Transverse colon (tissue), 4 donors: ENCODE data around the gene NEURL1. TPM values are rescaled to one million over a fixed set of nuclear protein-coding genes. Genes with fewer than 3 reads are reported as not detected.
A peak's percentile ranks its signal among the peaks of the same experiment; 100 is the strongest.

Source experiments
- DNase-seq: peaks from one replicate; pipeline ENCODE4 v3.0.0-alpha.2; 2019
- H3K27ac ChIP-seq, 4 donors: fragments of 200-600 bp; sonication (generic); 2 replicates each; pipeline ENCODE4 v1.5.1; 2016 to 2018; ENCODE audit warnings: inconsistent platforms in 4 of 4
- H3K27me3 ChIP-seq: fragments of 200-600 bp; sonication (generic); 2 replicates; pipeline ENCODE4 v1.5.1; 2017; ENCODE audit warnings: inconsistent platforms
- H3K36me3 ChIP-seq, 4 donors: fragments of 200-600 bp; sonication (generic); 2 replicates each; pipeline ENCODE4 v1.5.1; 2017 to 2019; ENCODE audit warnings: inconsistent platforms in 4 of 4
- H3K4me1 ChIP-seq, 4 donors: fragments of 200-600 bp; sonication (generic); 2 replicates each; pipeline ENCODE4 v1.5.1; 2017 to 2020; ENCODE audit warnings: inconsistent platforms in 4 of 4
- H3K4me3 ChIP-seq, 4 donors: fragments of 200-600 bp; sonication (generic); 1 replicate in 1 of 4; 2 replicates in 3 of 4; pipeline versions ENCODE4 v1.5.1 to v1.6.1; 2017 to 2019; ENCODE audit warnings: inconsistent platforms in 4 of 4
- H3K9me3 ChIP-seq, 2 donors: fragments of 200-600 bp; sonication (generic); 2 replicates each; pipeline ENCODE4 v1.5.1; 2017 to 2019; ENCODE audit warnings: inconsistent platforms in 2 of 2
- CTCF ChIP-seq, 5 experiments: fragments of 200-600 bp in 3 of 5; fragments of 450-650 bp in 2 of 5; sonication (generic) in 3 of 5; IDR thresholded peaks; 1 replicate in 2 of 5; 2 replicates in 3 of 5; pipeline ENCODE4 v1.5.1; 2016 to 2017; ENCODE audit warnings: antibody characterized with exemption in 5 of 5, inconsistent platforms in 3 of 5, mild to moderate bottlenecking in 2 of 5, moderate library complexity in 1 of 5
- EP300 ChIP-seq: sonication (generic); formaldehyde crosslinking; IDR thresholded peaks from one replicate; pipeline ENCODE4 v1.6.1; 2017; ENCODE audit warnings: antibody characterized with exemption, low read depth
- POLR2A ChIP-seq: fragments of 450-650 bp; IDR thresholded peaks from one replicate; pipeline ENCODE4 v1.6.1; 2016; ENCODE audit warnings: antibody characterized with exemption, mild to moderate bottlenecking, moderate library complexity
- POLR2AphosphoS5 ChIP-seq, 3 donors: sonication (generic); formaldehyde crosslinking; IDR thresholded peaks; one replicate each; pipeline ENCODE4 v1.6.1; 2016; ENCODE audit warnings: antibody characterized with exemption in 3 of 3
- WGBS, 2 donors: methylation state at CpG; one replicate each; pipeline ENCODE4 v1.1.5; 2018; ENCODE audit warnings: low coverage in 1 of 2; 5-methylcytosine and 5-hydroxymethylcytosine counted together
- in situ Hi-C, 4 donors: fragments of 200-750 bp; cut with MboI; loops; one replicate each; pipeline versions ENCODE4 v1.15.0 to v1.15.1; 2017; ENCODE audit warnings: low sequenced_read_pairs in 3 of 4, low pct_ligation_motif_present in 1 of 4, low pct_unique_long_range_greater_than_20kb in 1 of 4
- intact Hi-C: fragments of 100-400 bp; cut with DNase I; formaldehyde crosslinking; loops from one replicate; pipeline ENCODE4 v1.15.1; 2023; ENCODE audit warnings: low total_unique reads
- total RNA-seq, 4 donors: library from RNA; depleted of rRNA; stranded (reverse); fragments of >200 nt; gene quantifications; one replicate each; pipeline ENCODE4 v1.1.0, GENCODE V29; 2016

Gene NEURL1
- total RNA-seq, 4 donors from 2014 or later, result 36.7 to 177 (median 55.8) TPM

DNA sequence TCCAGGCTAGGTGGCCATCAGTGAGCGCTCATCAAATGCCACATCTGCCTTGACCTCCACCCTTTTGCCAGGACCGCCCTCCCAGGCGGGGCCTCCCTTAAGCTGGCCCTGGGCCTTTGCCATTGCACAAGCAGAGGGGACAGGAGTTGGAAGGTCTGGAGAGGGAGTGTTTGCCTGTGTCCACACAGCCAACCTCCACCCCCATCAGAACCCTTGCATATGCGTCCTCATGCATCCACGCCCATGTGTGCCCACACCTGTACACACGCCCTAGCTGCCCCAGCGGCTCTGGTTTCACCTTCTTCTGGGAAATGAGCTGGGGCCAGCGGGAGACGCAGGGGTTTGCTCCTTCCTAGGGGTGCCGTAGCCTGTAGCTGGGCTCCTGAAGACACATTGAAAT is 64.0 kb downstream of the NEURL1 start:
- peak overlapping the region in 1 of 4 donors; percentile 20 for H3K4me3 ChIP-seq

DNA sequence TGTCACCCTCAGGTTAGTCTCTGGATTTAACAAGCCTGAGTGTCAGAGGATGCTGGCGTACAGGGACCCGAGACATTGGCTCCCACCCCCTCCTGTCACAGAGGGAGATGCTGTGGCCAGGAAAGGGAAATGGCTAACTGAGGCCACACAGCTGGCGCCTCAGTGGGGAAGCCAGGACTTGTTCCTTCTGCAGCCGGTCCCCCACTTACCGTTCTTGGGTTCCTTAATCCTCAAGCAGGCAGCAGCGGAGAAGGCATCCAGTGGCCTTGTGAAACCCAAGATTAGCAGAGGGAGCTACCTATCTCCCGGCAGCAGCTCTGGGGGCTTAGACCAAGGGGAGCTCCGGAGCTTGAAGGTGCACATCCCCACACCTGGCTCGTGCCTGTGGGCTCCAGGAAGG is 65.4 kb downstream of the NEURL1 start:
- in situ Hi-C loops, result no loop called here
- H3K4me1 ChIP-seq, result peaks cover 7 to 15% (median 8%) of the 10 kb centered on the region in 4 donors
- TF ChIP-seq POLR2AphosphoS5 (IDR thresholded peaks at IDR 0.05) (no peak), CTCF (IDR thresholded peaks at IDR 0.05) (no peak), EP300 (no peak), POLR2A (no peak)
- H3K27me3 ChIP-seq, result no peaks in the 10 kb centered on the region
- intact Hi-C loops, result no loop called here
- H3K27ac ChIP-seq, result no peak overlapping the region
- no peak overlapping the region for H3K4me3 ChIP-seq
- DNase-seq, result no peak
- H3K9me3 ChIP-seq, result no peaks in the 10 kb centered on the region
- 60% methylated on average over 9 of the region's 9 CpGs; no CpG with 5 or more reads in 1 of the 2 donors for WGBS, 2 donors
- no peaks in the 10 kb centered on the region for H3K36me3 ChIP-seq

More for the DNA sequence above, 64.0 kb downstream of the NEURL1 start:
- no peaks in the 10 kb centered on the region for H3K27me3 ChIP-seq
- no peaks in the 10 kb centered on the region for H3K9me3 ChIP-seq
- in situ Hi-C loops (no loop called here), intact Hi-C loops (no loop called here)
- peak overlapping the region in 2 of 4 donors; percentile 44 to 74 for H3K27ac ChIP-seq
- peaks cover 7 to 15% (median 8%) of the 10 kb centered on the region in 4 donors for H3K4me1 ChIP-seq
- peak in 2 of 3 donors; percentile 24 to 41 for TF ChIP-seq POLR2AphosphoS5 (IDR thresholded peaks at IDR 0.05)
- TF ChIP-seq EP300, result no peak
- H3K36me3 ChIP-seq, result no peaks in the 10 kb centered on the region
- peak; percentile 49 for DNase-seq
- 80% methylated on average over 10 of the region's 10 CpGs; no CpG with 5 or more reads in 1 of the 2 donors for WGBS, 2 donors

DNA sequence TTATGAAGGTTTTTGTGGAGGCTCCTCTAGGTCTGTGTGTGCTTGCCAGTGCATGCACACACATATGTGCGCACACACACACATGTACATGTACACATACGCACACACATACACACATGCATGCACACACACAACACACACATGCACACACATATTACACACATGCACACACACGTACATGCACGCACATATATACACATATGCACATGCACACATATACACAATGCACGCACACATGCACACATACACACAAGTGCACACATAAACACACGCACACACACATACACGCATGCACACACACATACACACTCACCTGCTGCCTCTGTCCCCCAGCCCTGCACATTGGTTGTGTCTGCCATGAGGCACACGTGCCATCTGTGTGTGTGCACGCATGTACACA is 66.3 kb downstream of the NEURL1 start:
- H3K9me3 ChIP-seq, result no peaks in the 10 kb centered on the region
- in situ Hi-C loops (no loop called here), intact Hi-C loops (no loop called here)
- TF ChIP-seq POLR2A (no peak), POLR2AphosphoS5 (IDR thresholded peaks at IDR 0.05) (no peak)
- WGBS, 2 donors, result 91% methylated on average over 9 of the region's 9 CpGs; no CpG with 5 or more reads in 1 of the 2 donors
- no peak overlapping the region for H3K4me3 ChIP-seq
- H3K27me3 ChIP-seq, result no peaks in the 10 kb centered on the region
- H3K36me3 ChIP-seq, result no peaks in the 10 kb centered on the region
- DNase-seq, result no peak
- H3K27ac ChIP-seq, result no peak overlapping the region
- H3K4me1 ChIP-seq, result peaks cover 7 to 10% (median 8%) of the 10 kb centered on the region in 4 donors

DNA sequence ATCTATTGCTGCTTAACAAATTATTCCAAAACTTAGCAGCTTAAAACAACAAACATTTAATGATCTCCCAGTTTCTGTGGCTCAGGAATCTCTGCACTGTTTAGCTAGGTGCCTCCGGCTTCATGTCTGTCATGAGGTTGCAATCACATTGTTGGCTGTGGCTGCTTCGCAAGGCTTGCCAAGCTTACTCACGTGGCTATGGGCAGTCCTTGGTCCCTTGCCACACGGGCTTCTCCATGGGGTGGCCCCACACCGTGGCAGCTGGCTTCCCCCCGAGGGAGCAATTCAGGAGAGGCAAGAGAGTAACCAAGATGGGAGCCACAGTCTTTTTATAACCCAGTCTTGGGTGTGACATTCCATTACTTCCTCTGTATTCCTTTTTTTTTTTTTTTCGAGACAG is 67.4 kb downstream of the NEURL1 start:
- no peak overlapping the region for H3K27ac ChIP-seq
- in situ Hi-C loops, result no loop called here
- WGBS, 2 donors, result 84 to 88% methylated on average over 5 to 7 of the region's 7 CpGs

GRCh38 chr10:103562383-103562782 is 68.9 kb downstream of the NEURL1 start:
- 40 to 86% methylated on average over 3 to 4 of the region's 4 CpGs for WGBS, 2 donors
- no peak overlapping the region for H3K27ac ChIP-seq
- H3K36me3 ChIP-seq, result no peaks in the 10 kb centered on the region
- no peak for DNase-seq
- no peaks in the 10 kb centered on the region for H3K27me3 ChIP-seq
- H3K4me3 ChIP-seq, result no peak overlapping the region
- intact Hi-C loops, result no loop called here
- no peak for TF ChIP-seq EP300
- no peak for TF ChIP-seq POLR2A
- no peak for TF ChIP-seq POLR2AphosphoS5 (IDR thresholded peaks at IDR 0.05)
- no peak for TF ChIP-seq CTCF (IDR thresholded peaks at IDR 0.05)
- peaks cover 0 to 3% (median 0%) of the 10 kb centered on the region in 4 donors for H3K4me1 ChIP-seq
- in situ Hi-C loops, result no loop called here
- no peaks in the 10 kb centered on the region for H3K9me3 ChIP-seq

More for the DNA sequence above, 67.4 kb downstream of the NEURL1 start:
- no peak for TF ChIP-seq POLR2AphosphoS5 (IDR thresholded peaks at IDR 0.05)
- TF ChIP-seq CTCF (IDR thresholded peaks at IDR 0.05), result no peak
- TF ChIP-seq EP300, result no peak
- no peak for TF ChIP-seq POLR2A
- no peaks in the 10 kb centered on the region for H3K27me3 ChIP-seq
- peaks cover 0 to 3% (median under 1%) of the 10 kb centered on the region in 4 donors for H3K4me1 ChIP-seq
- no peaks in the 10 kb centered on the region for H3K36me3 ChIP-seq
- intact Hi-C loops, result no loop called here
- H3K4me3 ChIP-seq, result no peak overlapping the region
- no peak for DNase-seq
- no peaks in the 10 kb centered on the region for H3K9me3 ChIP-seq
